CD4-positive, alpha-beta T cell treated with Interleukin-12 subunit alpha and Interleukin-12 subunit beta, for 1 hour (primary cell): ENCODE data around the gene SIKE1.
A peak's percentile ranks its signal among the peaks of the same experiment; 100 is the strongest.
"Not testable (repeated sequence)": the region's sequence is repeated elsewhere in the genome, so short reads cannot be mapped to it uniquely, and the experiment has no call there.

Experiments
- DNase-seq: peaks from one replicate; pipeline ENCODE4 v3.0.0-alpha.2; 2020

The SIKE1 gene

GRCh38 chr1:114780344-114781226, at the start of gene SIKE1:
Gene SIKE1, minus strand, starts transcription at chr1:114780685. Its CDS starts 78 bp downstream, at chr1:114780607.
- peak; percentile 95 for DNase-seq

- DNase-seq = not testable (repeated sequence)
Observed at GRCh38 chr1:114830075-114830474, 49.6 kb upstream of the SIKE1 start.

GRCh38 chr1:114828251-114828650, 47.8 kb upstream of the SIKE1 start:
- DNase-seq = no peak

- DNase-seq = no peak
Observed at GRCh38 chr1:114821978-114822377, 41.5 kb upstream of the SIKE1 start.

GRCh38 chr1:114820392-114820791, 39.9 kb upstream of the SIKE1 start:
- DNase-seq = no peak

GRCh38 chr1:114819869-114820268, 39.4 kb upstream of the SIKE1 start:
- DNase-seq = no peak

DNA sequence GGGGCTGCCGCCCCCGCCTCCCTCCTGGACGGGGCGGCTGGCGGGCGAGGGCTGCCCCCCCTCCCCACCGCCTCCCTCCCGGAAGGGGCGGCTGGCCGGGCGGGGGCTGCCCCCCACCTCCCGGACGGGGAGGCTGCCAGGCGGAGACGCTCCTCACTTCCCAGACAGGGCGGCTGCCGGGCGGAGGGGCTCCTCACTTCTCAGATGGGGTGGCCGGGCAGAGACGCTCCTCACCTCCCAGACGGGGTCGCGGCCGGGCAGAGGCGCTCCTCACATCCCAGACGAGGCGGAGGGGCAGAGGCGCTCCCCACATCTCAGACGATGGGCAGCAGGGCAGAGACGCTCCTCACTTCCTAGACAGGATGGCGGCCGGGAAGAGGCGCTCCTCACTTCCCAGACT, 24.0 kb upstream of the SIKE1 start:
- not testable (repeated sequence) for DNase-seq

DNA sequence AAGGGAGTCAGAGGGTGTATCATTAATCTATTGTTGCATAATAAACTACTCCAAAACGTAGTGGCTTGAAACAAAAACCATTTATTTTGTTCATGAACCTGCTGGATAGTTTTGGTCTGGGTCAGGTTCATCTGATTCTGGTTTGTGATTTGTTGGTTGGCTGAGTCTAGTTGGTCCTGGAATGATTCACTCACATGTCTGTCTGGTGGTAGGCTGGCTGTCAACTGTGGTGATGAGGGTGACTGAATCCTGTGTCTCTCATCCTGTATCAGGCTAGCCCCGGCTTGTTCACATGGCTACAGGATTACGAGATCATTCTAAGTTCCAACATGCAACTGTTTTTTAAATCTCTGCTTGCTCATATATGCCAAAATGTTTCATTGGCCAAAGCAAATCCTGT, 22.5 kb upstream of the SIKE1 start:
- DNase-seq = no peak

- DNase-seq = no peak
Observed at GRCh38 chr1:114794038-114794437, 13.6 kb upstream of the SIKE1 start.

DNA sequence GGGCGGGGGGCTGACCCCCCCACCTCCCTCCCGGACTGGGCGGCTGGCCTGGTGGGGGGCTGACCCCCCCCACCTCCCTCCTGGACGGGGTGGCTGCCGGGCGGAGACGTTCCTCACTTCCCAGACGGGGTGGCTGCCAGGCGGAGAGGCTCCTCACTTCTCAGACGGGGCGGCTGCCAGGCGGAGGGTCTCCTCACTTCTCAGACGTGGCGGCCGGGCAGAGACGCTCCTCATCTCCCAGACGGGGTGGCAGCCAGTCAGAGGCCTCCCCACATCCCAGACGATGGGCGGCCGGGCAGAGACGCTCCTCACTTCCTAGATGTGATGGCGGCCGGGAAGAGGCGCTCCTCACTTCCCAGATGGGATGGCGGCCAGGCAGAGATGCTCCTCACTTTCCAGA, 10.1 kb upstream of the SIKE1 start:
- DNase-seq = not testable (repeated sequence)

- not testable (repeated sequence) for DNase-seq
Observed at GRCh38 chr1:114786440-114786839, 6.0 kb upstream of the SIKE1 start.

DNA sequence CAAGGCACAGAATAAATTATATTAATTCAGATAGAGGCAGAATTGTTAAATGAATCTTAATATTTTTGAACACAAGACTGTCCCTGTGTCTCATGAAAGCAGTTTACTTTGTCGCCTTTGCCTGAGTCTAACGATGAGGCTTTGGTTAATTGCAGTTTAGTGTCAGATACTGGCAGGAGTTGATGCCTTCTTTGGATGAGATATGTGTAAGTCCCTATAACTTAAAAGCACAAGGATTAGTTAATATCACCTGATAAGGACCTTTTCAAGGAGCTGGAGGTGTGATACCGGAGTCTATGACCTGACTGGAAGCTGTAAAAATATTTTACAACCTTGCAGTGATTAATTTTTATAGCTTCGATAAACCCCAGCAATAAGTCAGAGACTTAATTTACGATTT, 2.0 kb upstream of the SIKE1 start:
- no peak for DNase-seq

DNA sequence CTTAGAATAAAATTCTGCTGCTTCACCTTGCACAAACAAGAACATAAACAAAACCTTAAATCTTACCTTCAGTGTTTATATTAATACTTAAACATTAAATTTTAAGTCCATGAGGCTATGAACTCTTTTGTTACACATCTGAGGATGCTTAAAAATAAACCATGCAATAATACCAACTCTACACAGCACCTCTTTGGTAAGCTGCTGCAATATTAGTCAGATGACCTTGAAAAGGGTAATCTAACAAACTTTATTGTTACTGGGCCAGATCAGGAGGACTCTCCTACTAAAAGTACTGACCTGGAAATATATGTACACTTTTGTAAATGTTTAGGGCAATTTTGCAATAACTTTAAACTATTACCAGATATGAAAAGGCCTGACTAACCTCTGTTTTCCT, 763 bp downstream of the SIKE1 start:
- DNase-seq = no peak

- DNase-seq = not testable (repeated sequence)
Observed at GRCh38 chr1:114776726-114777125, 3.8 kb downstream of the SIKE1 start.

DNA sequence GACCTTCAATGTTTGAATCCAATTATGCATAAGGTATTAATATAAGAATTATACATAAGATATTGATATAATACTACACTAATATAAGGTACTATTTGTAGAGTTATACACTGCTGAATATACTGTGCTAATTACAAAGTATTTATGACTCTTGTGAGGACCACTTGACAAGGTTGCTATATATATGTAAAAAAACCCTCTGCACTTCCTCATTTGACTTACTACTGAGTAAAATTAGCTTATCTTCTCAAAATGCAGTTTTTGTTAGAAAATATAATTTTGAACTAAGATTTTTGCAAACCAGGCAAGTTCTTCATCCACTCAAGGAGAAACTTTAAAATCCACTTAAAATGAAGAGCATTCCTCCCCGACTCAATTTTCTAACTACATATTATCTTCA, 8.5 kb downstream of the SIKE1 start:
- DNase-seq = no peak

DNA sequence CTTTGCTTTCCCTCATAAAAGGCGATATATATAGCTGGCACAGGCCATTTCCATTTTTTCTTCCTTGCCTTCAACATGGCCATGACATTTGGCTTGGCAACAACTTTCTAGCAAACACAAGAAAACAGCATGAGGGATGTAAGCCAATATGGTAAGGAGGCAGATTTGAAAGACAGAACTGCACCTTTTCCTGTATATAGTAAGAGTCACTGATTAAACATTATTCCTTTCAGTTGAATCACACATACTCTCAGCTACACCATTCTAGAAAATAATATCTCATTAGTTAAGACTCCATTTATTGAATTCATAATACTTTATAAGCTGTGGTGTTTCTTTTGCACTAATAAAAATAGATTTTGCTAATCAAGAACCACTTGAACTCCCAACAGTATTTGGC, 9.5 kb downstream of the SIKE1 start:
- no peak for DNase-seq

GRCh38 chr1:114764689-114765088, 15.8 kb downstream of the SIKE1 start:
- DNase-seq = no peak

GRCh38 chr1:114758256-114758832, 22.1 kb downstream of the SIKE1 start:
- DNase-seq = no peak

DNA sequence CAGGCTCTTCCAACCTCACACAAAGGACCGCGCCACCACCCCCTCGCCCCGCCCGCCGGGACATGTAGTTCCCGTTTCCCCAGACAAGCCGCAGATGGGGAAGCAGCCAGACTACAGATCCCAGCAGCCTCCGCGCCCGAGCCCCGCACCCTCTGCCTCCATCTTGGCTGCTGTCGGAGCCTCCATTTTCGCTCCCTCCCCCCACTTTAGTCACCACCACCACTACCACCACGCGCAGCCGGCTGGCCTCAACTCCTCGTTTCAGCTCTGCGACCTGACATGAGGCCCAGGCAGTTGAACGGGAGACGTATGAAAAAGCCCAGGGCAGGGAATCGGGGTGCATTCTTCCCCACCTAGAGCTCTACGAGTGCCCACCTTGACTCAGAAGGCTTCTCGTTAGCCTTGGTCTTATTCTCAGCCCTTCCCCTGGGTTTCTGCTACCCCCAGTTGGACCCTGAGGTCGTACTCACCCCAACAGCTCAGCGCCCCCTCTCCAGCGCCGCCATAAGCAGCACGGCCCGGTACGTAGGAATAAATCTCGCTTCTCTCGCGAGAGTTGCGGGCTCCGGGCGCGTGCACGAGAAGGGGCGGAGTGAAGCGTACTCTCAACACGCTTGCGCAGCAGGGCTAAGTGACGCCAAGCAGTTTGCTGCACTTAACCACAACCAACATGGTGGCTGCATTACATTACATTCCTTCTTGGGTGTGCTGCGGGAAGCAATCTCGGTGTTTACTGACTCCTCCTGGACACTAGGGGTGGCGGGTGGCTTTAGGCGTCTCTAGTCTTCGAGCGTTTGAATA, 22.8 kb downstream of the SIKE1 start, which contains the start of gene CSDE1:
TSS of gene CSDE1 (minus strand) at position 530 of the 801 bp plus-strand sequence. CDS start 18,094 bp downstream, outside the sequence.
- DNase-seq = peak; percentile 98

DNA sequence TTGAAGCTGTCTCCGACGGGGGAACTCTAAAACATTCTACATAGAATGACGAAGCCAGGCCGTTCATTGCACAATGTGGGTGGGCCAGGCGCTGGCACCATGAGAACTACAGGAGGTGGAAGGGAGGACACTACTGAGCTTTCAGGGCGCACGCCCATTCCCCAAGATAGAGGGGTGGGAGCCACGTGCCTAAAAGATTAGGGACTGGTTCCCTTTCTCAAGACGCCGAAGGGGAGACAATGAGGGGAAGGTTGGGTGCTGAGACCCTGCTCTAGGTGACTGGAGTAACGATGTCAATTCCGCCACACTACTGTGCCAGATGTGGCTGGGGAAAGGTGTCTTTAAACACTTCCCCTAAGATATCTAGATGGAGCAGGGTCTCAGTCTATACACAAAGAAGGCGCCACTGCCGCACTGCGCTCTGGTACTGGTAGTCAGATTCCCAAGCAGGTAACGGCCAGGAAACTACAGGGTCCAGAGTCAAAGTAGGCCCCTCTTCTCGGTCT, 23.5 kb downstream of the SIKE1 start:
- DNase-seq = no peak

DNA sequence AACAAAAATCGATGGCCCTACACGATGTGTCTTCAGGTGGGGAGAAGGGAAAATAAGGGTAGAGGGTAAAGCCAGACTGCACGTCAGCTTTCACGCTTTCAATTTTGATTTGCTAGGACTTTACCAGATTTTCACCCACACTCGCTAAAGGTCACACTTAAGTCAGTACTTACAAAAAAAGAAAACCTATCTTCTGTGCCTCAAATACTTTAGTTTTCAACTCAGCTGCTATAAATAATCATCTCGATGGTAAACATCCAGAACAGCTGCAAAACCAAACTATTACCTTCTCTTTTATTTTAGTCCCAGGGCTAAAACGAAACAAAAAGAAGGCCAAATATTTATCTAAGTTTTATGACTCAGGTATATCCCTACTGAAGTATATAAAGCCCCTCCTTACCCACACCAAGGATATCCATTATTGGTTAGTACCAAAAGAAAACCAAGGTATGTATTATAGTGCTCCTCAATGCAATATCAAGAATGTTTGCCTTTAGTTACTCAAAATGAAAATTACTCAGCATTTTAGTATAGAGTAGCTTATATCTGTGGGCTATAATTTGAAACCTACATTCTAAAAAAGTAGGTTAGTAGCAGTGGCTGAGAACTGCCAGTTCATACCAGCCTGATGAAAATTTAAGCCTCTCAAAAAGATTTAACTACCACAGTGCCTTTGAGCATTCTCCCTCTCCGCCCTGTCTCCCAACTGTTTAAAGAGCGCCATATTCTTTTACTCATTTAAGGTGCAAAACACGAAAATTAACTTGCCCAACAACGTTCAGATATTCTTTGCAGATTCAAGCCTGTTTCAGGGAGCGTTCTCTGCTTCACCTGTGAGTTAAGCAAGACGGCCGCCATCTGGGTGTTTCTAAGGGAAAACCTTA, 24.2 kb downstream of the SIKE1 start:
- peak; percentile 27 for DNase-seq
